Diencephalon (tissue), 1 donor: ENCODE results near the gene EPC2. TPM values are rescaled to one million over a fixed set of nuclear protein-coding genes. Genes with fewer than 3 reads are reported as not detected.

Experiments
- small RNA-seq: library from RNA; depleted of rRNA; stranded (forward); fragments of <200 nt; gene quantifications from one replicate; pipeline ENCODE3, GENCODE V24; 2014
- total RNA-seq: library from RNA; depleted of rRNA; stranded (reverse); fragments of >200 nt; gene quantifications from one replicate; pipeline ENCODE4 v1.2.3, GENCODE V29; 2014

EPC2 gene
- total RNA-seq: 72.7 TPM

GRCh38 chr2:148643998-148644882 is at the start of gene EPC2:
TSS of gene EPC2 (plus strand) at chr2:148644751. CDS start at chr2:148645018, 267 bp downstream.

Small RNA genes lying within 50 kb of the gene (small RNA-seq; reads per million reads assigned to genes)
- gene RNU2-9P: not detected
- not detected for gene RPS29P8

Other genes with a start within 250 kb of the EPC2 start
- gene KIF5C, start 230.5 kb downstream of the EPC2 start, total RNA-seq: 421 TPM